ENCODE results near the gene GABBR2.

Gene GABBR2

DNA sequence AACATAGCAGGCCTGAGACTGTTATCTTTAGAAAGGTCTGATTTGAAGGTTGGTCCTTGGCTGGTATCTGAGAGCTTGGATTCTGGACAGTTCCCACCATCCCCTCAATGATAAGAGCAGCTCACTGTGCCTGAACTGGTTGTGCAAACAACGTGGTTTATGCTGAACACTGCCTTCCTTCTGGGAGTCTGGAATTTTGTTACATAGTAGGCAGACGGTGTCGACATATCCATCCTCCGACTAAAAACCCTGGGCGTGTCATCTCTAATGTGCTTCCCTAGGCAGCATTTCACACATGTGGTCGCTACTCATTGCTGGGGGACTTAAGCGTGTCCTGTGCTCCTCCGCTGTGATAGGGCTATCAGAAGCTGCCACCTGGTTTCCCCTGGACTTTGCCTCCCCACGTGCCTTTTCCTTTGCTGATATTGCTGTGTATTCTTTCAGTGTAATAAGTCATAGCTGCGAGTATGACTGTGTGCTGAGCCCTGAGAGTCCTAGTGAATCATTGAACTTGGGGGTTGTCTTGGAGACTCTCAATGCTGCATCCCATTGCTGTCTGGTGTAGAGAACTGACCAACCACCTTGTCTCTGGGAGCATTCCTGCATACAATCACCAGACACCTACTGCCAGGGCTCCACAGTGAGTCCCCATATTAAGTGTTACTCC, 334.2 kb downstream of the GABBR2 start:
- WGBS: 90% methylated on average over 10 of the region's 10 CpGs
- H3K4me1 ChIP-seq (ENCODE audit: insufficient read depth, low read length): no peaks in the 10 kb centered on the region
- H3K9ac ChIP-seq (ENCODE audit: low read depth, low read length): no peak overlapping the region

DNA sequence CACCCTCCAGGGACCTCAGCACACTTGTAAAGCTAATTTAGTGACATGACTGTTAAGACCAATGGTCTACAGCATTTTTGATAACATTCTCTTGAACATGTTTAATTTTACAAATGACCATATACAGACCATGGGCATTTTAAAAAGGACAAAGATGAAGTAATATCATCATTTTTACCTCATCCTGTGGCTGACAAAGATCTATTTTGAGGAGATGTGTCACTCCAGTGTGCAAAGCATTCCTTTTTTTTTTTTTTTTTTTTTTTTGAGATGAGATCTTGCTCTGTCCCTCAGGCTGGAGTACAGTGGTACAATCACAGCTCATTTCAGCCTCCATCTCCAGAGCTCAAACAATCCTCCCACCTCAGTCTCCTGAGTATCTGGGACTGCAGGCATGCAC, 335.1 kb downstream of the GABBR2 start:
- Histone ChIP-seq H3K4me3 (ENCODE audit: low read length) (no peak overlapping the region), H3K9ac (ENCODE audit: low read depth, low read length) (no peak overlapping the region), H3K27ac (ENCODE audit: low read depth, low read length) (no peak overlapping the region), H3K27me3 (ENCODE audit: insufficient read depth, low read length) (no peaks in the 10 kb centered on the region), H3K9me3 (ENCODE audit: insufficient read depth, low read depth, low read length) (no peaks in the 10 kb centered on the region), H3K36me3 (ENCODE audit: insufficient read depth, low read length) (no peaks in the 10 kb centered on the region), H3K4me1 (ENCODE audit: insufficient read depth, low read length) (no peaks in the 10 kb centered on the region)

More for the DNA sequence above, 334.2 kb downstream of the GABBR2 start:
- Histone ChIP-seq H3K36me3 (ENCODE audit: insufficient read depth, low read length) (no peaks in the 10 kb centered on the region), H3K27ac (ENCODE audit: low read depth, low read length) (no peak overlapping the region), H3K9me3 (ENCODE audit: insufficient read depth, low read depth, low read length) (no peaks in the 10 kb centered on the region), H3K4me3 (ENCODE audit: low read length) (no peak overlapping the region), H3K27me3 (ENCODE audit: insufficient read depth, low read length) (no peaks in the 10 kb centered on the region)

DNA sequence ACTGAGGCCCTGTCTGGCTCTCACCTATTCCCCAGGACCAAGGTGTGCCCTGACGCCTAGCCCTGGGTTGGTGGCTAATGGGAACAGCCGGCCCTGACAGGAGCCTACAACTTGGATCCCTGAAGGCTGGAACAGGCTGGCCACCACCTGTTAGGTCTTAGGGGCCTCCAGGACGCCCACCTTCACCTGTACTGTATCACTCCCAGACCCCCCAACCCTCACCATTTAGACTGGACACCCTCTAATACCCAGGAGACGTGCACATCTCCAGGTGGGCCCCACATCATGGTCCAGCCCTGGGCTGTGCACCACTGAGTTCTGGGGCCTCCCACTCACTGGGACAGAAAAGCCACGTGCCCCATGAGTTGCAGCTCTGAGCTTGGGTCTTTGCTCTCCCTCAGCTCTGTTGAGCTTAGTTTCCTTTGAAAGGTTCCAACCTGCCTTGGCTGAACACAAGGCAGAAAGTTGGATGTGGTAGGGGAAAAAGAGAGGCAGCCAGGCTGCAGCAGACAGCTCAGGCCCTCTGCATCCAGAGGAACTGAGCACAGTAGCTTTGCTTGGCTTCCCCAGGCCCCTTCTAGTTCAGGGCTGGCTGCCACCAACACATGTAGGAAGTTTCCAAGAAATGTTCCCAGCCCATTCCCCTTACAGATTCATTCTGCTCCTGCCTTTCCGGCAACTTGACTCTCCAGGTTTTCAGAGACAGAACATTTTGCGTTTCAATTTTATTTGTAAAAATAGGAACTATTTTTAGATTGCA, 336.5 kb downstream of the GABBR2 start:
- Histone ChIP-seq H3K4me3 (ENCODE audit: low read length) (no peak overlapping the region), H3K36me3 (ENCODE audit: insufficient read depth, low read length) (no peaks in the 10 kb centered on the region), H3K9me3 (ENCODE audit: insufficient read depth, low read depth, low read length) (no peaks in the 10 kb centered on the region), H3K27me3 (ENCODE audit: insufficient read depth, low read length) (no peaks in the 10 kb centered on the region), H3K4me1 (ENCODE audit: insufficient read depth, low read length) (no peaks in the 10 kb centered on the region), H3K9ac (ENCODE audit: low read depth, low read length) (no peak overlapping the region), H3K27ac (ENCODE audit: low read depth, low read length) (no peak overlapping the region)
- WGBS: 89% methylated on average over 6 of the region's 7 CpGs

DNA sequence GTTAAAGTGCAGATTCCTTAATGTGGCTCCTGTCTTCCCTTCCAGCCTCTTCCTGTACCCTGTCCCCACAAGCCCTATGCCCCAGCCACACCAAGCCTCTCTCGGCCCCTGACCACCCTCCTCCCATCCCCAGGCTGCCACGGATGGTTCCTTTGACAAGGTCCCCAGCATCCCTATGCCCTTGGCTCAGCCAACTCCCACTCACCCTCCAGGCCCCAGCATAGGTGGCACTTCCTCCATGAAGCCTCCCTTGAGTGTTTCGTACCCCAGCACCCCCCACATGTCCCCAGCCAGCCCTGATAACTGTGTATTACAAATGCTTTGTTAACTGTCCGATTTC, 337.8 kb downstream of the GABBR2 start:
- Histone ChIP-seq H3K4me1 (ENCODE audit: insufficient read depth, low read length) (no peaks in the 10 kb centered on the region), H3K9me3 (ENCODE audit: insufficient read depth, low read depth, low read length) (peaks cover under 1% of the 10 kb centered on the region), H3K4me3 (ENCODE audit: low read length) (no peak overlapping the region), H3K27me3 (ENCODE audit: insufficient read depth, low read length) (no peaks in the 10 kb centered on the region), H3K9ac (ENCODE audit: low read depth, low read length) (no peak overlapping the region), H3K27ac (ENCODE audit: low read depth, low read length) (no peak overlapping the region), H3K36me3 (ENCODE audit: insufficient read depth, low read length) (no peaks in the 10 kb centered on the region)
- 93% methylated on average over 4 of the region's 4 CpGs for WGBS

DNA sequence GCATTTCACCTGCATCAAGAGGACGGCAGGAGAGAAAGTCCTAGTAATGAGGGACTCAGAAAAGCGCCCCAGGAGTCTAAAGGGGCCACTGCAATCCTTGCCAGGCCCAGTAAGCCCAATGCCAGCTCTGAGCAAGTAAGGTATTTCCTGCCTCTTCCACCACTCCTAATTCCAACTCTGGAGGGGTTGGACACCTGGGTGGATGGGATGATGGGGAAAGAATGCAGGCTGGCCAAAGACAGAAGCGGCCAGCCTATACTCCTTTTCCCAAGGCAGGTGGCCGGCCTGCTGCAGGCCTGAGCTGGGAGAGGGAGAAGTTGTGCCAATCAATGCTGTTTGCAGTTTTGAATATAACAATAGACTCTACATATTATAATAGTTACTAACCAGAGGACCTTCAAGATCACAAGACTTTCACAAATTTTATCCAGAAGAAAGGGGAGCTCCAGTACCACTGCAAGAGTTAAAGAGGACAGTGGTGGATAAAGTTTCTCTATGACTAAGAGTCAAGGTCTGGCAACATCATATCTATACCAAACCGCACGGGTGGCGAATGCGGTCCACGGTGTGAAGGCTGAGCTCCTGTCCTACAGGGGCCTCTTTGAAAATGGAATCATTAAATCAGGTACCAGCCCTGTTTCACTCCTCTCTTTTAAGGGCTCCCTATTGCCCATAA, 338.3 kb downstream of the GABBR2 start:
- Histone ChIP-seq H3K27ac (ENCODE audit: low read depth, low read length) (no peak overlapping the region), H3K9ac (ENCODE audit: low read depth, low read length) (no peak overlapping the region), H3K4me1 (ENCODE audit: insufficient read depth, low read length) (no peaks in the 10 kb centered on the region), H3K4me3 (ENCODE audit: low read length) (no peak overlapping the region), H3K9me3 (ENCODE audit: insufficient read depth, low read depth, low read length) (peaks cover 6% of the 10 kb centered on the region), H3K36me3 (ENCODE audit: insufficient read depth, low read length) (no peaks in the 10 kb centered on the region), H3K27me3 (ENCODE audit: insufficient read depth, low read length) (no peaks in the 10 kb centered on the region)
- WGBS: 96% methylated on average over 8 of the region's 9 CpGs

DNA sequence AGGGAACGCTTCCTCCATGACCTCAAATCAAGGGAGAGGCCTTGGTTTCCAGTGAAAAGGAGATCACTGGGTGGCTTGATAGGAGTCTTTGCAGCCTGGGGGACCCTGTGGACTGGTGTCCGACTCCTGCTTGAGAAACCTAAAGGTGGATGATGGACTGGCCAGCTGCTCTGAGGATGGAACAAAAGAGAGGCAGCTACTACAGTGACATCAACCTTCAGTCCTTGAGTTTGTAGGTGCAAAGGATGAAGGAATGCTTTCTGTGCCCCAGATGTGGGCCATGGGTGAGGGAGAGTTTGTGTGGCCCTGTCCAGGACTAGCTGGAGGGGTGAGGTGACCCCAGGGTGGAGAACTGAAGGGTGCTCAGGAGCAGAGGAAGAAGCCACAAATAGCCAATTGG, 338.8 kb downstream of the GABBR2 start:
- H3K27me3 ChIP-seq (ENCODE audit: insufficient read depth, low read length): no peaks in the 10 kb centered on the region
- H3K4me1 ChIP-seq (ENCODE audit: insufficient read depth, low read length): no peaks in the 10 kb centered on the region
- no peak overlapping the region for H3K4me3 ChIP-seq (ENCODE audit: low read length)
- H3K27ac ChIP-seq (ENCODE audit: low read depth, low read length): no peak overlapping the region
- H3K9ac ChIP-seq (ENCODE audit: low read depth, low read length): no peak overlapping the region
- H3K9me3 ChIP-seq (ENCODE audit: insufficient read depth, low read depth, low read length): peaks cover 11% of the 10 kb centered on the region
- WGBS: 90% methylated on average over 2 of the region's 2 CpGs
- no peaks in the 10 kb centered on the region for H3K36me3 ChIP-seq (ENCODE audit: insufficient read depth, low read length)

DNA sequence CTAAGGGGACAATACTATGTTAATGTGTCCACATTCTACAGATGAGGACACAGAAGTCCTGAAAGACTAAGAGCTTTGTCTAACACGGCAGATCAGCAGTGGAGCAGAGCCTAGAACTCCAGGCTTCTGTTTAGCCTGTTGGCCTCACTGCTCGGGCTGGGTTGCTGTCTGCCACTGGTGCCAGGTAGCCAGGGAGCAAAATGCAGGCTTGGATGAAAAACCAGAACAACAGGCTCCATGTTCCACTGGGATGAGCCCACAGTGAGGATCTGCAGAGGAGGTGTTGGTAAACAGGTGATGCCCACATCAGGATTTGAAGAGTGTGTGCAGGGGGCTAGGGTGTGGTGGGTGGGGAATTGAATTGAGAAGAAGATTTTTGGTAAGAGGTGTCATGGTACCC, 339.3 kb downstream of the GABBR2 start:
- no peaks in the 10 kb centered on the region for H3K36me3 ChIP-seq (ENCODE audit: insufficient read depth, low read length)
- no peaks in the 10 kb centered on the region for H3K4me1 ChIP-seq (ENCODE audit: insufficient read depth, low read length)
- WGBS: 92% methylated on average over 2 of the region's 2 CpGs
- no peak overlapping the region for H3K9ac ChIP-seq (ENCODE audit: low read depth, low read length)
- H3K9me3 ChIP-seq (ENCODE audit: insufficient read depth, low read depth, low read length): peaks cover 13% of the 10 kb centered on the region
- H3K27me3 ChIP-seq (ENCODE audit: insufficient read depth, low read length): no peaks in the 10 kb centered on the region
- H3K27ac ChIP-seq (ENCODE audit: low read depth, low read length): no peak overlapping the region
- no peak overlapping the region for H3K4me3 ChIP-seq (ENCODE audit: low read length)

DNA sequence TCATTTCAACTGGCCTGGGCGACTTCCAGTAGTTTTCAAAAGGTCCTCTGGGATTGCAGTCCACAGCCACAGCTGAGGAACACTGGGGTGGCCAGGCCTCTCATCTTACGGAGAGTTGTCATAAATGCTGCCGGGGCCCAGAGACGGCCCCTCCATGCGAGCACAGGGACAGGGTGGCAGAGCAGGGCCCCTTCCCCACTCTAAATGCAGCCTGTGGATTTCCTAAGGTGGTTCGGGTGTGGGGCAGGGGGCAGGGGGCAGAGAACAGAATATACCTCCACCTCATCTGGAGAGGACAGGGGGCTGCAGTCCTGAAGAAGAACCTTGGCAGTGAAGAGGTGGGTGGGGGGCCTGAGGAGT, 339.7 kb downstream of the GABBR2 start:
- Histone ChIP-seq H3K27ac (ENCODE audit: low read depth, low read length) (no peak overlapping the region), H3K4me3 (ENCODE audit: low read length) (no peak overlapping the region), H3K36me3 (ENCODE audit: insufficient read depth, low read length) (no peaks in the 10 kb centered on the region), H3K9me3 (ENCODE audit: insufficient read depth, low read depth, low read length) (peaks cover 13% of the 10 kb centered on the region), H3K9ac (ENCODE audit: low read depth, low read length) (no peak overlapping the region), H3K27me3 (ENCODE audit: insufficient read depth, low read length) (no peaks in the 10 kb centered on the region), H3K4me1 (ENCODE audit: insufficient read depth, low read length) (no peaks in the 10 kb centered on the region)
- 91% methylated on average over 5 of the region's 6 CpGs for WGBS

DNA sequence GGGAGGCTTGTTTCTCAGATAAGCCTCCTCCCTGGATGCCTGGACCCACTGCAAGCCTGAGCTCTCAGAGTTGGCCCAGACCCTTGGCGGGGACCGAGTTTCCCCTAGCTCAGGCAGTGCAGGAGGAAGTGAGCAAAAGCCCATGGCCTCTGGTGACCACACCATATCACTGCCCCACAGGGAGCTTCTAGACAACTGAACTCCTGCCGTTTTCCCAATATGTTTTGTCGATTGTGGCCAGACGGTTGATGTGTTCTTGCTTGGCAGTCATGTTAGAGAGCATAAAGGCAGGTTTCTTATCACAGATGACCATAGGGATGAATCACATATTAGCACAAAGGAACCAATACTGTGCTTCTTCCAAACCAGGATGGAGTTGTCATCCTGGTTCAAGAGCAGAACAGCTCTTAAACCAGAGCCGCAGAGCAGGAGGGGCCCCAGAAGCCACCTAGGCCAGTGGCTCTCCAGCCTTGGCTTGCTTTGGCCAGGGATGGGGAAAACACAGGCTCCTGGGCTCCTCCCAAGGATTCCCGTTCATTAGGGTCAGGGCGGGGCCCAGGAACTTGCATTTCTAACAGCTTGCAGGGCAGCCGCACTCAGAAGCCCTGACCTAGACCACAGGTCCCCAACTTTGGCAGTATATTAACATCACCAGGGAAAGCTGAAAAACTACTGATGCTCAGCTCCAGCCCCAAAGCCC, 340.2 kb downstream of the GABBR2 start:
- no peaks in the 10 kb centered on the region for H3K36me3 ChIP-seq (ENCODE audit: insufficient read depth, low read length)
- H3K27me3 ChIP-seq (ENCODE audit: insufficient read depth, low read length): no peaks in the 10 kb centered on the region
- H3K4me1 ChIP-seq (ENCODE audit: insufficient read depth, low read length): no peaks in the 10 kb centered on the region
- peaks cover 13% of the 10 kb centered on the region for H3K9me3 ChIP-seq (ENCODE audit: insufficient read depth, low read depth, low read length)
- H3K27ac ChIP-seq (ENCODE audit: low read depth, low read length): no peak overlapping the region
- H3K4me3 ChIP-seq (ENCODE audit: low read length): no peak overlapping the region
- WGBS: 93% methylated on average over 9 of the region's 9 CpGs
- H3K9ac ChIP-seq (ENCODE audit: low read depth, low read length): no peak overlapping the region

DNA sequence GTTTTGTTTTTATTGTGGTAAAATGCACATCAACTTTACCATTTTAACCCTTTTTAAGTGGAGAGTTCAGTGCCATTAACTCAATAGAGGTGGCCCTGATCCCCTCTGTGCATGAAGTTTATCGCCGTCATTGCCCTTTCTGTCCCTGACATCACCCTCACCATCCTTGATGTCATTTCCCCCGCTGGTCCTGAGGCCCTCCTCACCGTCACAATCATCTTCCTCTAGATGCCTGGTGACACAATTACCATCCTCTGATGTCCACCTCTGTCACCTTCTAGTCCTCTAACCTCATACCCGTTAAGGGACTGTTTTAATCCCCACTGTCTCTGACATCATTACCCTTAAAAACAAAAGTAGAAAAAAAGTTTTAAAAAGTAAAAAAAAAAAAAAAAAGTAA, 340.8 kb downstream of the GABBR2 start:
- Histone ChIP-seq H3K9me3 (ENCODE audit: insufficient read depth, low read depth, low read length) (peaks cover 13% of the 10 kb centered on the region), H3K27me3 (ENCODE audit: insufficient read depth, low read length) (no peaks in the 10 kb centered on the region)
- WGBS: 95% methylated on average over 5 of the region's 5 CpGs

DNA sequence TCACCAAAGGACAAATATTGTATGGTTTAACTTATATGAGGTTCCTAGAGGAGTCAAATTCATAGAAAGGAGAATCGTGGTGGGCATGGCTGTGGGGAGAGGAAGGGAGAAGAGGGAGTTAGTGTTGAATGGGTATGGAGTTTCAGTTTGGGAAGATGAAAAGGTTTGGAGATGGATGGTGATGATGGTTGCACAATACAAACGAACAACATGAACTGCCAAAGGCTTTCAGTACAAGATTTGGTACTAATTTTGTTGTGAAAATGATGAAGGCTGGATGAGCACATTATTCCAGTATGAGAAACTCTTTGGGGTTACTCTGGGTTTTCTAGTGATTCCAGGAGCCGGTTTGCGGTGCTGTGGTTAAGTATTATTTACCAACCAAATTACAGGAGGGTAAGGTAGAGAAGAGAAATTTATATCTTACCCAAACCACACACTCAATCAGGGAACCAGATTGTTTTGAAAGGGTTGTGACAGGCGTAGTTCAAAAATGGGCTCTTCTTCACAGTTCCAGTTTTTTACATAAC, 341.3 kb downstream of the GABBR2 start:
- Histone ChIP-seq H3K4me3 (ENCODE audit: low read length) (no peak overlapping the region), H3K9ac (ENCODE audit: low read depth, low read length) (no peak overlapping the region), H3K9me3 (ENCODE audit: insufficient read depth, low read depth, low read length) (peaks cover 13% of the 10 kb centered on the region), H3K4me1 (ENCODE audit: insufficient read depth, low read length) (no peaks in the 10 kb centered on the region), H3K27me3 (ENCODE audit: insufficient read depth, low read length) (no peaks in the 10 kb centered on the region), H3K36me3 (ENCODE audit: insufficient read depth, low read length) (no peaks in the 10 kb centered on the region), H3K27ac (ENCODE audit: low read depth, low read length) (no peak overlapping the region)
- 92% methylated on average over 2 of the region's 5 CpGs for WGBS

More for the DNA sequence above, 340.8 kb downstream of the GABBR2 start:
- Histone ChIP-seq H3K4me3 (ENCODE audit: low read length) (no peak overlapping the region), H3K9ac (ENCODE audit: low read depth, low read length) (no peak overlapping the region), H3K36me3 (ENCODE audit: insufficient read depth, low read length) (no peaks in the 10 kb centered on the region), H3K27ac (ENCODE audit: low read depth, low read length) (no peak overlapping the region), H3K4me1 (ENCODE audit: insufficient read depth, low read length) (no peaks in the 10 kb centered on the region)

Measured in HUES64 (cell line).